LNCaP clone FGC (cell line): ENCODE data around the gene PKD1.

Experiments
- DNase-seq: peaks from one replicate; pipeline ENCODE4 v3.0.0-alpha.2; 2011; ENCODE audit warnings: low read depth
- H3K4me3 ChIP-seq: 2 replicates; pipeline ENCODE4 v1.5.1; 2011; ENCODE audit warnings: mild to moderate bottlenecking, low read depth, low read length, control low read depth
- CTCF ChIP-seq: IDR thresholded peaks from 2 replicates; pipeline ENCODE4 v1.5.1; 2012; ENCODE audit warnings: mild to moderate bottlenecking; ENCODE audit not compliant: control insufficient read depth, insufficient read depth; ENCODE audit errors: extremely low read depth

Gene PKD1

GRCh38 chr16:2155091-2155950 is 19.6 kb upstream of the PKD1 start, which contains the start of gene TRAF7:
TRAF7 (plus strand) TSS chr16:2155782; CDS start chr16:2163921, 8,139 bp downstream.
- no peak for TF ChIP-seq CTCF
- peak; percentile 100 for DNase-seq

DNA sequence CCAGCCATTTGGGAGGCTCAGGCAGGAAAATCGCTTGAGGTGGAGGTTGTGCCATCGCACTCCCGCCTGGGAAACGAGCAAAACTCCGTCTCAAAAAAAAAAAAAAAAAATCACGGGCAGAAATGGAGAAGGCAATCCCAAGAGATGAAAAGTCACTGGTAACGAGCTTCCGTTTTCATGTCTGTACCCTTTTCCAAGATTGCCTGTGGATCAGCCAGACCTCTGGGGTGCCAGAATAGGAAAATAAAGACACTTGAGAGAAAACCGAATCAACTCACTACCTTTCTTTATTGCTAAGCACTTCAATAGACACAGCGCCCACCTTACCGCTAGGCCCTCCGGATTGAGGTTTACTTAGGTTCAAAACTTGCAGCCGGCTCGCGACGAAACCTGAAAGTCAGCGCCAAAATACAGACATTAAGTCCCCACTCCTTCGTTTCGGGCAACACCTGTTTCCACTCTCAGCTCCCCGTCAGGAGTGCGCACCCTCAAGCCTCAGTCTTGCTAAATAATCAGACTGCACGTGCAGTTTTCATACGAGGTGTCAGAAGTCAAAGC is 18.9 kb upstream of the PKD1 start:
- no peak for DNase-seq
- H3K4me3 ChIP-seq, result peak overlapping the region; percentile 90
- no peak for TF ChIP-seq CTCF

More at GRCh38 chr16:2155091-2155950, 19.6 kb upstream of the PKD1 start, which contains the start of gene TRAF7:
- peak within 1 kb of the TSS; percentile 90 for H3K4me3 ChIP-seq

DNA sequence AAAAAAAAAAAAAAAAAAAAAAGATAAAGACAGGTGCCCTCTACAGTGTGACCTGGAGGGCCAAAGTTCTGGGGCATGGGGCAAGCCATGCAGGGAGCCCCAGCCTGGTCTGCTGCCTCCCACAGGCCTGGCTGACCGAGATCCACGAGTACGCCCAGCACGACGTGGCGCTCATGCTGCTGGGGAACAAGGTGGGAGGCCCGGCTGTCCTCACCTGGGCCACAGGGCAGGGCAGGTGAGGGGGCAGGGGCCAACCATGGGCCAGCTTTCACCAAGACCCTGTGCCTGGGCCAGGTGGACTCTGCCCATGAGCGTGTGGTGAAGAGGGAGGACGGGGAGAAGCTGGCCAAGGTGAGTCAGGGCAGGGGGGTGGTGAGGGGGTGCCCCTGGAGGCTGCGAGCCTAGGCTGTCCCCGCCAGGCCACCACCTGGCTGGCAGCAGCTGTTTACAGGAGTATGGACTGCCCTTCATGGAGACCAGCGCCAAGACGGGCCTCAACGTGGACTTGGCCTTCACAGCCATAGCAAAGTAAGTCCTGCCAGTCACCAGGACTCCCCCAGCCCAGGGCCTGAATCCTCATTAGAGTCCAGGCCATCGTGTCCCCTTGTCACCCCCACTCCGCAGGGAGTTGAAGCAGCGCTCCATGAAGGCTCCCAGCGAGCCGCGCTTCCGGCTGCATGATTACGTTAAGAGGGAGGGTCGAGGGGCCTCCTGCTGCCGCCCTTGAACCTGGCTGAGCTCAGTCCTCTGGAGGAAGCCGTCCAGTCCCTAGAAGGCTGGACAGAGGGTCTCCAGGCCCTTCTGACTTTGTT is 17.2 kb upstream of the PKD1 start:
- DNase-seq, result no peak
- peak; percentile 37 for TF ChIP-seq CTCF
- H3K4me3 ChIP-seq, result peak overlapping the region; percentile 90

DNA sequence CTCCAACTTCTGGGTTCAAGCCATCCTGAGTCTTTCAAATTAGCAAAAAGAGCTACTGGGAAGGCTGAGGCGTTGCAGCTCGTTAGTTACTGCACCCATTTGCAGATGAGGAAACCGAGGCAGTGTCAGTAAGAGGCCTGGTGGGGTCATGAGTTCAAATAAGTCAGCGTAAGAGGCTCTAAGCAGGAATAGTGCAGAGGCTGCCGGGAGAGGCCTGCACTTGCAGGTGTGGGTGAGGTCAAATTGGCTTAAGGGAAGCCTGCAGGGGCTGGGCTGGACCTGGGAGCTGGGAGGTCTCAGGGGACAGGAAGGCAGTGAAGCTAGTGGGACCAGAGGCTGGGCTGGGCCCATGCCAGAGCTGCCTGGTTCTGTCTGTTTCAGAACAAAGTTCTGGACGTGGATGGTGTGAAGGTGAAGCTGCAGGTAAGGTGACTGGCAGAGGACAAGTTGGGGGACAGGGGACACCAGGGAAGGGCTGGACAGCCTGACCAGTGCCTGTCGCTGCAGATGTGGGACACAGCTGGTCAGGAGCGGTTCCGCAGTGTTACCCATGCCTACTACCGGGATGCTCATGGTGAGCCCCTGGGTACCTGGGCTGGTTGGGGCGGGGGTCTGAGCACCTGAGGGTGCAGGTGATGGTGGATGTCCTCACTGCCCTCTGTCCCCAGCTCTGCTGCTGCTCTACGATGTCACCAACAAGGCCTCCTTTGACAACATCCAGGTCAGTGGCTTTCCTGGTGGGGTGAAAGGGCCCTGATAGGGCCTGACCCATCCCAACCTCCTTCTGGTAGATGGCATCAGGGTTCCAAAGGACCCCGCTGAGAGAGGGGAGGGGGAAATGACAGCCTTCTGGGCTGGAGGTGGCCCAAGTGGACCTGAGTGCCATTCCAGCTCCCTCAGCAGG is 15.7 kb upstream of the PKD1 start:
- no peak for TF ChIP-seq CTCF
- H3K4me3 ChIP-seq, result peak overlapping the region; percentile 76
- no peak for DNase-seq

GRCh38 chr16:2150418-2151187 is 14.9 kb upstream of the PKD1 start:
- H3K4me3 ChIP-seq, result peak overlapping the region; percentile 76
- no peak for DNase-seq
- peak; percentile 29; the same call in 1 of the 2 replicates for TF ChIP-seq CTCF
